Vagina (tissue), 2 donors: Measurements from ENCODE around the gene RUNDC1.

Source experiments
- POLR2A ChIP-seq, 2 donors: fragments of 450-650 bp; IDR thresholded peaks; one replicate each; pipeline ENCODE4 v1.6.1; 2017; ENCODE audit warnings: antibody characterized with exemption in 2 of 2, mild to moderate bottlenecking in 2 of 2, moderate library complexity in 2 of 2
- POLR2AphosphoS5 ChIP-seq, 2 donors: sonication (generic); formaldehyde crosslinking; IDR thresholded peaks; one replicate each; pipeline ENCODE4 v1.9.0; 2017; ENCODE audit warnings: antibody characterized with exemption in 2 of 2, mild to moderate bottlenecking in 2 of 2, low read depth in 1 of 2; ENCODE audit not compliant: insufficient read depth in 1 of 2

DNA sequence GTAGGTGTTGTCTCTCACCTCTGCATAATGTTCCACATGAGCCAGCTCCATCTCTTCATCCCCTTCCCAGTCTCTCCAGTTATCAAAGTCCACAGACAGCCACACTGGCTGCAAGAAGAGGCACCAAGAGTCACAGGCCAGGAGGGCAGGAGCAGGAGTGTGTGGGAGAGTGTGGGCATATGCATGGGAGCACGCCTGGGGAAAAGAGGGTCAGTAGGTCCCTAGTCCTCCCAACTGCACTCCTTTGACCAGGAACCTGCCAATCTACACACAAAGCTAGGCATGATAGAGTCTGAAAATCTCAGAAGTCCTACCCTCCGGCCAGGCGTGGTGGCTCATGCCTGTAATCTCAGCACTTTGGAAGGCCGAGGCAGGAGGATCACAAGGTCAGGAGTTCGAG is 8.8 kb upstream of the RUNDC1 start:
- TF ChIP-seq POLR2A (IDR thresholded peaks at IDR 0.05) (no peak), POLR2AphosphoS5 (IDR thresholded peaks at IDR 0.05; ENCODE audit: insufficient read depth in 1 of 2, low read depth in 1 of 2) (no peak)
